MCF 10A (cell line): ENCODE data around the gene ILRUN. TPM values are rescaled to one million over a fixed set of nuclear protein-coding genes. Genes with fewer than 3 reads are reported as not detected.
"Not testable (repeated sequence)": the region's sequence is repeated elsewhere in the genome, so short reads cannot be mapped to it uniquely, and the experiment has no call there.

Source experiments
- BruUV-seq: library from RNA; stranded (reverse); fragments of 400-500 nt; replicated peaks from 2 replicates; lab custom pipeline; 2021; lab: Mats Ljungman, UMichigan
- CTCF ChIA-PET: fragments of 300-600 bp; sonication (Branson Sonifier 250); formaldehyde crosslinking; extraction: SDS; loops from one replicate; lab custom pipeline; 2021; ENCODE audit warnings: antibody characterized with exemption, inconsistent platforms; lab: Yijun Ruan, JAX
- POLR2A ChIA-PET: fragments of 300-600, 350-650 bp; sonication (Branson Sonifier 250); formaldehyde crosslinking; extraction: SDS; loops from one replicate; lab custom pipeline; 2020; ENCODE audit warnings: antibody characterized with exemption, inconsistent platforms; lab: Yijun Ruan, JAX
- DNase-seq: peaks from one replicate; pipeline ENCODE4 v3.0.0-alpha.2; 2018; ENCODE audit not compliant: unreplicated experiment
- H3K27ac Mint-ChIP-seq: one replicate; pipeline ENCODE4 v1.8.0; 2022; ENCODE audit warnings: mild to moderate bottlenecking, low read depth, mixed read lengths; ENCODE audit not compliant: unreplicated experiment
- H3K27me3 Mint-ChIP-seq: one replicate; pipeline ENCODE4 v1.8.0; 2022; ENCODE audit warnings: mixed read lengths; ENCODE audit not compliant: insufficient read depth, unreplicated experiment
- H3K36me3 Mint-ChIP-seq: one replicate; pipeline ENCODE4 v1.8.0; 2022; ENCODE audit warnings: mild to moderate bottlenecking, moderate library complexity, mixed read lengths; ENCODE audit not compliant: insufficient read depth, unreplicated experiment
- H3K4me1 Mint-ChIP-seq: one replicate; pipeline ENCODE4 v1.8.0; 2022; ENCODE audit warnings: mixed read lengths; ENCODE audit not compliant: insufficient read depth, unreplicated experiment
- H3K4me3 Mint-ChIP-seq: one replicate; pipeline ENCODE4 v1.8.0; 2022; ENCODE audit warnings: mild to moderate bottlenecking, moderate library complexity, mixed read lengths; ENCODE audit not compliant: unreplicated experiment
- H3K9me3 Mint-ChIP-seq: one replicate; pipeline ENCODE4 v1.8.0; 2022; ENCODE audit warnings: mixed read lengths; ENCODE audit not compliant: unreplicated experiment
- CTCF ChIP-seq: fragments of 200-600 bp; IDR thresholded peaks from one replicate; pipeline ENCODE4 v1.8.0; 2022; ENCODE audit warnings: antibody characterized with exemption, mild to moderate bottlenecking; ENCODE audit not compliant: unreplicated experiment
- intact Hi-C: fragments of 100-400 bp; cut with micrococcal nuclease; formaldehyde crosslinking; loops from 2 replicates; pipeline ENCODE4 v1.14.1; 2022
- total RNA-seq: library from RNA; stranded (reverse); gene quantifications from 2 replicates; pipeline ENCODE4 v1.2.3, GENCODE V29; 2022

Gene ILRUN
- total RNA-seq, 1 experiment from 2014 or later: 50.8 TPM

GRCh38 chr6:34650823-34651222 lies 45.7 kb downstream of the ILRUN start:
- ChIA-PET POLR2A (interaction anchor here (1.1 to 1.8 kb wide), 2 partner anchors 11 to 22 kb away, joined by 4 read pairs; no protein-coding TSS in a partner anchor), CTCF (interaction anchor here (0.6 kb wide), 1 partner anchor 18 kb away, joined by 7 read pairs; no protein-coding TSS in a partner anchor)
- Mint-ChIP-seq H3K27ac (no peak overlapping the region), H3K27me3 (no peaks in the 10 kb centered on the region), H3K4me3 (no peak overlapping the region), H3K36me3 (peaks cover 35% of the 10 kb centered on the region), H3K9me3 (no peaks in the 10 kb centered on the region), H3K4me1 (no peaks in the 10 kb centered on the region)
- TF ChIP-seq CTCF: no peak
- BruUV-seq: no TSS peak
- intact Hi-C loops: loop anchor here (10.0 kb wide), 1 partner anchor 104 kb away; the partner anchor contains the start of gene SNRPC
- no peak for DNase-seq

- not testable (repeated sequence) for BruUV-seq, H3K9me3 Mint-ChIP-seq
- CTCF ChIA-PET: interaction anchor here (0.6 kb wide), 2 partner anchors 17 to 555 kb away, joined by 3 to 7 read pairs; no protein-coding TSS in a partner anchor
These were observed 46.3 kb downstream of the ILRUN start for GRCh38 chr6:34650232-34650631.

DNA sequence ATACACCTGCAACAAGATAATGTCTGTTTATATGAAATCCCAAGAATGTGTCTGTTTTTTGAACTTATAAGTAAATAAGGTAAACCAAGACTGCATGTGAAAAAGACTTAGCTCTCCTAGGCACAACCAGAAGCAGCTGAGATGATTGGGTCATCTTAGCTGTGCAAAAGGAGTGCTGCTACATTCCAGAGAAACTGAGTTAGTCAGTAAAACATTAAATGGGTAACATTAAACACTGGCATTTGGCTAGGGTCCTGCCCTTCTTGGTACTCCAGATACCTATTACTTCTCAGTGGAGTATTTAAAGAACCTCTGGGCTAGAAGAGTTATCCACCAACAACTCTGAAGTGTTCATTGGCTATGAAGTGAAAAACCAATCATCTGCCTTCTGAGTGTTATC lies 47.8 kb downstream of the ILRUN start:
- no TSS peak for BruUV-seq
- H3K36me3 Mint-ChIP-seq: peaks cover 40% of the 10 kb centered on the region
- no peaks in the 10 kb centered on the region for H3K27me3 Mint-ChIP-seq
- H3K4me1 Mint-ChIP-seq: no peaks in the 10 kb centered on the region
- no peak overlapping the region for H3K4me3 Mint-ChIP-seq
- CTCF ChIA-PET: interaction anchor here (0.5 kb wide), 1 partner anchor 490 kb away, joined by 3 read pairs; no protein-coding TSS in a partner anchor
- H3K9me3 Mint-ChIP-seq: no peaks in the 10 kb centered on the region
- POLR2A ChIA-PET: interaction anchor here (0.9 to 1.2 kb wide), 3 partner anchors 8 to 239 kb away, joined by 3 to 4 read pairs (median 3); partner anchors contain the start of gene TAF11
- no peak for DNase-seq
- no peak for TF ChIP-seq CTCF
- intact Hi-C loops: no loop called here
- no peak overlapping the region for H3K27ac Mint-ChIP-seq

More at GRCh38 chr6:34650232-34650631, 46.3 kb downstream of the ILRUN start:
- H3K4me1 Mint-ChIP-seq, H3K4me3 Mint-ChIP-seq, DNase-seq, H3K27me3 Mint-ChIP-seq, H3K27ac Mint-ChIP-seq: not testable (repeated sequence)
- POLR2A ChIA-PET: interaction anchor here (0.8 to 1.8 kb wide), 3 partner anchors 14 to 70 kb away, joined by 3 to 4 read pairs (median 3); no protein-coding TSS in a partner anchor
- peaks cover 38% of the 10 kb centered on the region for H3K36me3 Mint-ChIP-seq
- intact Hi-C loops: loop anchor here (10.0 kb wide), 1 partner anchor 105 kb away; the partner anchor contains the start of gene SNRPC

Other genes with a start within 250 kb of the ILRUN start
- gene PACSIN1, start 230.7 kb downstream of the ILRUN start, total RNA-seq: not detected in 2 replicates
- not detected in 2 replicates for gene SPDEF, start 140.4 kb downstream of the ILRUN start, total RNA-seq
- 138 and 159 TPM in 2 replicates for gene SNRPC, start 60.7 kb upstream of the ILRUN start, total RNA-seq
- 18.5 and 25.4 TPM in 2 replicates for gene BLTP3A, start 95.3 kb upstream of the ILRUN start, total RNA-seq
- 16.5 and 22.2 TPM in 2 replicates for gene TAF11, start 191.3 kb upstream of the ILRUN start, total RNA-seq
- gene ANKS1A, start 192.5 kb upstream of the ILRUN start, total RNA-seq: 13.8 and 14.0 TPM in 2 replicates